ENCODE data around the gene SPDEF. TPM values are rescaled to one million over a fixed set of nuclear protein-coding genes. Genes with fewer than 3 reads are reported as not detected.

The SPDEF gene
- total RNA-seq, 1 donor from 2014 or later, result not detected

- DNase-seq (ENCODE audit: low read depth, low spot score), result no peak
These were observed 40.4 kb downstream of the SPDEF start for GRCh38 chr6:34515473-34516387.

- DNase-seq (ENCODE audit: low read depth, low spot score), result no peak
These were observed 41.3 kb downstream of the SPDEF start for GRCh38 chr6:34514593-34515472.

GRCh38 chr6:34514112-34514511 is 42.0 kb downstream of the SPDEF start:
- no peak for DNase-seq (ENCODE audit: low read depth, low spot score)

- DNase-seq (ENCODE audit: low read depth, low spot score), result no peak
These were observed 42.5 kb downstream of the SPDEF start for GRCh38 chr6:34513646-34514045.

GRCh38 chr6:34512738-34513115 is 43.4 kb downstream of the SPDEF start:
- no peak for DNase-seq (ENCODE audit: low read depth, low spot score)

GRCh38 chr6:34511915-34512737 is 44.0 kb downstream of the SPDEF start:
- DNase-seq (ENCODE audit: low read depth, low spot score), result no peak

- no peak for DNase-seq (ENCODE audit: low read depth, low spot score)
These were observed 44.8 kb downstream of the SPDEF start for GRCh38 chr6:34511214-34511914.

GRCh38 chr6:34510299-34510698 is 45.8 kb downstream of the SPDEF start:
- DNase-seq (ENCODE audit: low read depth, low spot score), result no peak

GRCh38 chr6:34509782-34510181 is 46.3 kb downstream of the SPDEF start:
- DNase-seq (ENCODE audit: low read depth, low spot score), result no peak

GRCh38 chr6:34508425-34508824 is 47.7 kb downstream of the SPDEF start:
- no peak for DNase-seq (ENCODE audit: low read depth, low spot score)

- no peak for DNase-seq (ENCODE audit: low read depth, low spot score)
These were observed 49.4 kb downstream of the SPDEF start for GRCh38 chr6:34506718-34507117.

- DNase-seq (ENCODE audit: low read depth, low spot score), result no peak
These were observed 58.7 kb downstream of the SPDEF start for GRCh38 chr6:34497411-34497810.

- DNase-seq (ENCODE audit: low read depth, low spot score), result no peak
These were observed 59.9 kb downstream of the SPDEF start for GRCh38 chr6:34496103-34496685.

GRCh38 chr6:34494973-34495372 is 61.2 kb downstream of the SPDEF start:
- DNase-seq (ENCODE audit: low read depth, low spot score), result no peak

GRCh38 chr6:34493344-34493743 is 62.8 kb downstream of the SPDEF start:
- no peak for DNase-seq (ENCODE audit: low read depth, low spot score)

GRCh38 chr6:34491091-34491430 is 65.1 kb downstream of the SPDEF start:
- no peak for DNase-seq (ENCODE audit: low read depth, low spot score)

- no peak for DNase-seq (ENCODE audit: low read depth, low spot score)
These were observed 65.6 kb downstream of the SPDEF start for GRCh38 chr6:34490390-34491090.

- DNase-seq (ENCODE audit: low read depth, low spot score), result no peak
These were observed 66.8 kb downstream of the SPDEF start for GRCh38 chr6:34489207-34489805.

All from pulmonary artery endothelial cell (primary cell).